GM21390 (cell line): ENCODE measurements around the gene FOXL3.
"Not testable (repeated sequence)": the region's sequence is repeated elsewhere in the genome, so short reads cannot be mapped to it uniquely, and the experiment has no call there.

Source experiments
- ATAC-seq: cut with Tn5 transposase; IDR thresholded peaks from one replicate; pipeline ENCODE4 v1.9.1; 2021; ENCODE audit not compliant: unreplicated experiment

FOXL3 gene

GRCh38 chr7:289756-290553, at the start of gene FOXL3:
Gene FOXL3, plus strand, starts transcription at chr7:290170. Its CDS starts 0 bp downstream, at chr7:290170.
- no peak for ATAC-seq

- ATAC-seq = no peak
These were observed 49.0 kb upstream of the FOXL3 start for GRCh38 chr7:240887-241421.

GRCh38 chr7:241513-241912, 48.5 kb upstream of the FOXL3 start:
- no peak for ATAC-seq

GRCh38 chr7:242826-243579, 47.0 kb upstream of the FOXL3 start:
- ATAC-seq = not testable (repeated sequence)

- ATAC-seq = not testable (repeated sequence)
These were observed 46.4 kb upstream of the FOXL3 start for GRCh38 chr7:243580-243978.

GRCh38 chr7:244974-245373, 45.0 kb upstream of the FOXL3 start:
- ATAC-seq = no peak

- ATAC-seq = no peak
These were observed 44.2 kb upstream of the FOXL3 start for GRCh38 chr7:245574-246295.

GRCh38 chr7:246451-246850, 43.5 kb upstream of the FOXL3 start:
- no peak for ATAC-seq

- no peak for ATAC-seq
These were observed 42.8 kb upstream of the FOXL3 start for GRCh38 chr7:247181-247580.

GRCh38 chr7:247636-248035, 42.3 kb upstream of the FOXL3 start:
- no peak for ATAC-seq

GRCh38 chr7:248732-249435, 41.1 kb upstream of the FOXL3 start:
- ATAC-seq = no peak

GRCh38 chr7:249989-250388, 40.0 kb upstream of the FOXL3 start:
- no peak for ATAC-seq

GRCh38 chr7:250523-250922, 39.4 kb upstream of the FOXL3 start:
- no peak for ATAC-seq

- no peak for ATAC-seq
These were observed 39.0 kb upstream of the FOXL3 start for GRCh38 chr7:251005-251404.

- no peak for ATAC-seq
These were observed 38.4 kb upstream of the FOXL3 start for GRCh38 chr7:251446-252175.

GRCh38 chr7:252216-252965, 37.6 kb upstream of the FOXL3 start:
- ATAC-seq = no peak

- ATAC-seq = no peak
These were observed 37.0 kb upstream of the FOXL3 start for GRCh38 chr7:252981-253380.

- no peak for ATAC-seq
These were observed 36.2 kb upstream of the FOXL3 start for GRCh38 chr7:253581-254336.
